ENCODE data around the gene PAMR1.
"Not testable (repeated sequence)": the region's sequence is repeated elsewhere in the genome, so short reads cannot be mapped to it uniquely, and the experiment has no call there.

Gene PAMR1

DNA sequence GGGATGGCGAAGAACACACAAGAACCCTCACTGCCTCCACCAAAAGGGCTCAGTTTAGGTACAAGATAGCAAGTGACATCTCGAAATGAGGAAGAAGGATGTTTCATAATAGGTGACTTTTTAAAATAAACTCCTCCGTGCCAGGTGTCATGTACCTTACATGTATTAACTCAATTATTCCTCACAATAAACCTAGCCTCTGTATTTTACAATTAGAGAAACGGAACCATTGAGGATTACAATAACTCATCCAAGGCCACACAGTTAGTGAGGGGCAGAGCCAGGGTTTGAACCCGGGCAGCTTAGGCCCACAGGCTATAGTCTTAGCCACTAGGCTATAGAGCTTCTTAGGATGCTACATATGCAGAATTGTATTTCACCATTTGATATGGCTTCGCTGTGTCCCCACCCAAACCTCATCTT is 965 bp upstream of the PAMR1 start:
- DNase-seq (ENCODE audit: insufficient read length, low spot score): no peak
- FAIRE-seq: no peak
- TF ChIP-seq POLR2AphosphoS5 (IDR thresholded peaks at IDR 0.05; ENCODE audit: low read depth, low read length) (no peak), TAF1 (IDR thresholded peaks at IDR 0.05; ENCODE audit: low read depth, low read length) (no peak), POLR2A (IDR thresholded peaks at IDR 0.05; ENCODE audit: low read depth, low read length) (no peak), POU2F2 (IDR thresholded peaks at IDR 0.05; ENCODE audit: low read depth, low read length) (no peak)

DNA sequence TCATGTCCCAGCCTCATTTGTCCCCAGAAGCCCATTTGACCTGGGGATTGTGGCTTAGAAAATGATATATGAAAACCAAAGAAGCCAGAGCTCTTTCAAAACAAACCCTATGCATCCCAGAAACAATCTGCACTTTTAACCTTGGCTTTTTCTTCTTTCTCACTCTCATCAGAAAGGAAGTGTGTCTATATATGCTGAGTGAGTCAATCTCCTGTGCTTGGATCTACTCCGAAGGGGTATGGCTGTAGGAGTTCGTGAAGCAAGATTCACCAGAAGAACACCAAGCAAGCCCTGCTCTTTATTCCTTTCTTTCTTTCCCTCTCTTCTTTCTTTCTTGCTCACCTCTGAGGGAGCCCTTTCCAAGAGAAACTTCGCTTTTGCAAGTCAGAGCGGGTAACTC is 636 bp downstream of the PAMR1 start:
- DNase-seq (ENCODE audit: insufficient read length, low spot score): no peak
- TF ChIP-seq POLR2AphosphoS5 (IDR thresholded peaks at IDR 0.05; ENCODE audit: low read depth, low read length) (no peak), POU2F2 (IDR thresholded peaks at IDR 0.05; ENCODE audit: low read depth, low read length) (no peak), POLR2A (IDR thresholded peaks at IDR 0.05; ENCODE audit: low read depth, low read length) (no peak), TAF1 (IDR thresholded peaks at IDR 0.05; ENCODE audit: low read depth, low read length) (no peak), SPI1 (IDR thresholded peaks at IDR 0.05; ENCODE audit: low read depth, low read length) (no peak), PAX5 (IDR thresholded peaks at IDR 0.05; ENCODE audit: insufficient read depth, low read length, severe bottlenecking) (no peak)
- FAIRE-seq: no peak

DNA sequence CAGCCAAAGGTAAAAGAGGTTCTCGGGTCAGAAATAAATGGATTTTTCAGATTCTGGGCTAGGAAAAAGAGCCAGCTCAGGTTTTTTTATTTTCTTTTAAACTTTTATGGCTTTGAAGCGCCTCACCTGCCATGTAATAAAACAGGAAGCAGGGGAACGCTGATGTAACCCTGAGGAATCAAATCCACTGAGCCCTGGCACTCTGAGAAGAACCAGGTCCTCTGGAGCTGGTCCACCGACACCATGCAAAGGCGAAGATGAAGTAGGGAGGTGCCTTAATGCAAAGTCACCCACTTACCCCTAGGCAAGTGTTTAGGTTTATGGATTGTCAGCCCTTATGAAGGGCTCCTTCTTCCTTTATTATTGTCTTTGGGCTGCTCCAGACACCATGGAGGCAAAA is 1.6 kb downstream of the PAMR1 start:
- no peak for FAIRE-seq
- TF ChIP-seq POLR2A (IDR thresholded peaks at IDR 0.05; ENCODE audit: low read depth, low read length): no peak
- TF ChIP-seq PAX5 (IDR thresholded peaks at IDR 0.05; ENCODE audit: insufficient read depth, low read length, severe bottlenecking): no peak
- TF ChIP-seq TAF1 (IDR thresholded peaks at IDR 0.05; ENCODE audit: low read depth, low read length): no peak
- no peak for TF ChIP-seq POLR2AphosphoS5 (IDR thresholded peaks at IDR 0.05; ENCODE audit: low read depth, low read length)
- no peak for TF ChIP-seq POU2F2 (IDR thresholded peaks at IDR 0.05; ENCODE audit: low read depth, low read length)
- TF ChIP-seq SPI1 (IDR thresholded peaks at IDR 0.05; ENCODE audit: low read depth, low read length): no peak
- no peak for DNase-seq (ENCODE audit: insufficient read length, low spot score)

DNA sequence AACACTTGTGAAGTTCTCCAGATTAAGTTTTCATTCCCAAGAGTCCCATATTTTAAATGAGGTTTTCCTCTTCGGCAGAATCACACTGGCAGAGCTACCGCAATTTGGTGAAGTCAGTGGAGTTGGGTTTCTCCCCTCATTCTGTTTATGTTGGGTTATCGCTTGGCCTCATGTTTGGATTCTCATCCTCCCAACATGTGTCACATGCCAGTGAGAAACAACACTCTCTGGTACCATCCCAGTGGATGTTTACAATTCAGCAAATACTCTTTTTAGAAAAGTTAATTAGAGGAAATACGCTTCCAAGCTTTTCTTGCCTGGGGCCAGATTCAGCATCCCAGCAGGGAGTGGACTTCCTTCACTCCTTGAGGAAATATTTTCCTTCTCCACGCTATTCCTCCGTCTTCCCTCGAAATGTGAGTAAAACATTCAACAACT is 2.1 kb downstream of the PAMR1 start:
- FAIRE-seq (no peak), DNase-seq (ENCODE audit: insufficient read length, low spot score) (no peak)
- TF ChIP-seq POLR2A (IDR thresholded peaks at IDR 0.05; ENCODE audit: low read depth, low read length) (no peak), POU2F2 (IDR thresholded peaks at IDR 0.05; ENCODE audit: low read depth, low read length) (no peak), PAX5 (IDR thresholded peaks at IDR 0.05; ENCODE audit: insufficient read depth, low read length, severe bottlenecking) (no peak), TAF1 (IDR thresholded peaks at IDR 0.05; ENCODE audit: low read depth, low read length) (no peak), SPI1 (IDR thresholded peaks at IDR 0.05; ENCODE audit: low read depth, low read length) (no peak), POLR2AphosphoS5 (IDR thresholded peaks at IDR 0.05; ENCODE audit: low read depth, low read length) (no peak)

DNA sequence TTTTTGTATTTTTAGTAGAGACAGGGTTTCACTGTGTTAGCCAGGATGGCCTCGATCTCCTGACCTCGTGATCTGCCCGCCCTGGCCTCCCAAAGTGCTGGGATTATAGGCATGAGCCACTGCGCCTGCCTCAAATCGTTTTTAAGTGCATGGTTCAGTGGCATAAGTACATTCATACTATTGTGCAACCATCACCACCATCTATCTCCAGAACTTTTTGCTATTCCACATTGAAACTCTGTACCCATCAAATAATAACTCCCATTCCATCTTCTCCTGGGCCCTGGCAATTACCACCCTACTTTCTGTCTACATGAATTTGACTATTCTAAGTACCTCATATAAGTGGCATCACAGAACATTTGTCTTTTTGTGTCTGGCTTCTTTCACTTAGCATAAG is 3.3 kb downstream of the PAMR1 start:
- not testable (repeated sequence) for DNase-seq (ENCODE audit: insufficient read length, low spot score); FAIRE-seq

DNA sequence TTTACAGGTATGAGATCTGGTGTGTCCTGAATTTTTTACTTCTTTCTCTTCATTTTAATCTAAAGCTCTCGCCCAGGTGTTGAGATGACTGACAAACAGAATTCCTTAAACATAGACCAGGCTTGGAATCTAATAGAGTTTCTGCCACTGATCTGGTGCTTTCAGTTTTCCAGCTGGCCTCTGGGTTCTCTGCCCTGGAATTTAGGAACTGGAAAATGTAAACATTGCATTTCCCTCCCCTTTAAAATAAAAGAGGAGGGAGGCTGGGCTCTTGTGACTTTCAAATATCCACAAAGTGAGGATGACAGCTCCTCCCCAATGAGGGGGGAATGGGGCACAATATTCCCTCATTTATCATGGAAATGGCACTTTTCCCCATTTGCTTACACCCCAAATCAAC is 5.0 kb downstream of the PAMR1 start:
- DNase-seq (ENCODE audit: insufficient read length, low spot score): no peak
- TF ChIP-seq POLR2AphosphoS5 (IDR thresholded peaks at IDR 0.05; ENCODE audit: low read depth, low read length) (no peak), POLR2A (IDR thresholded peaks at IDR 0.05; ENCODE audit: low read depth, low read length) (no peak), PAX5 (IDR thresholded peaks at IDR 0.05; ENCODE audit: insufficient read depth, low read length, severe bottlenecking) (no peak), TAF1 (IDR thresholded peaks at IDR 0.05; ENCODE audit: low read depth, low read length) (no peak), POU2F2 (IDR thresholded peaks at IDR 0.05; ENCODE audit: low read depth, low read length) (no peak), SPI1 (IDR thresholded peaks at IDR 0.05; ENCODE audit: low read depth, low read length) (no peak)
- no peak for FAIRE-seq

DNA sequence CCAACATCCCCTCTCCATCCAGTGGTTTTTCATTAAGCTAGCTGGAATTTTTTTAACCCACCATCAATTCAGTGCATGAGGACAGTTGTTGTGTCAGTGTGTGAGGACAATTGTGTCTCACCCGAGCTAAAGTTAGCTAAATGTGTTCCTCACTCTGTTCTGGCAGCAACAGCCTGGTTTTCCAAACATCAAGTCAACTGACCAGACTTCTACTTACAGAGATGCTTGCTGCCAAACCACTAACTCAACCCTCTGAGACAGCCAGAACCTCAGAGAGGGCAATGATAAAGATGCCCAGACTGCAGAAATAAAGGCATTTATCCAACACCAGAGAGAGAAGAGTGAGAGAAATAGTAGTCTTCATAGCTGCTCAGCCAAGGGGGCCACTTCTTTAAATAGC is 6.7 kb downstream of the PAMR1 start:
- TF ChIP-seq PAX5 (IDR thresholded peaks at IDR 0.05; ENCODE audit: insufficient read depth, low read length, severe bottlenecking) (no peak), TAF1 (IDR thresholded peaks at IDR 0.05; ENCODE audit: low read depth, low read length) (no peak), POLR2A (IDR thresholded peaks at IDR 0.05; ENCODE audit: low read depth, low read length) (no peak), POLR2AphosphoS5 (IDR thresholded peaks at IDR 0.05; ENCODE audit: low read depth, low read length) (no peak), POU2F2 (IDR thresholded peaks at IDR 0.05; ENCODE audit: low read depth, low read length) (no peak), SPI1 (IDR thresholded peaks at IDR 0.05; ENCODE audit: low read depth, low read length) (no peak)
- DNase-seq (ENCODE audit: insufficient read length, low spot score) (no peak), FAIRE-seq (no peak)

DNA sequence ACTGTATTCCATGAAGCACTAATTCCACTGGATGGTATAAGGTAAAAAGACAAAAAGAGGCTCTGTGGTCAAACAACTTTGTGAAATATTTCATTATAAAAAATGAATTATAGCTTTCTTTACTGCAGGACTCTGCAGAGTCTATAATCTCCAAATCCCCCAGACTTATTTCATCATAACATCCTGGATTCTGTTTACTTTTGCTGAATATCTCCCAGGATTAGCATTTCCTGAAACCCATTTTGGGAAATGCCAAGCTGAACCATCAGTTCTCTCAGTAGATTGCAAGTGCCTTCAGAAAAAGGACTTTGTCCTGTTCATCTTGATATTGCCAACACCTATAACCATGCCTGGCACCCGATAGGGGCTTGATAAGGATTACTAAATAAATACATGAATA is 7.9 kb downstream of the PAMR1 start:
- TF ChIP-seq POLR2AphosphoS5 (IDR thresholded peaks at IDR 0.05; ENCODE audit: low read depth, low read length): no peak
- TF ChIP-seq POU2F2 (IDR thresholded peaks at IDR 0.05; ENCODE audit: low read depth, low read length): no peak
- TF ChIP-seq SPI1 (IDR thresholded peaks at IDR 0.05; ENCODE audit: low read depth, low read length): no peak
- TF ChIP-seq POLR2A (IDR thresholded peaks at IDR 0.05; ENCODE audit: low read depth, low read length): no peak
- no peak for TF ChIP-seq PAX5 (IDR thresholded peaks at IDR 0.05; ENCODE audit: insufficient read depth, low read length, severe bottlenecking)
- TF ChIP-seq TAF1 (IDR thresholded peaks at IDR 0.05; ENCODE audit: low read depth, low read length): no peak
- FAIRE-seq: no peak
- DNase-seq (ENCODE audit: insufficient read length, low spot score): no peak

DNA sequence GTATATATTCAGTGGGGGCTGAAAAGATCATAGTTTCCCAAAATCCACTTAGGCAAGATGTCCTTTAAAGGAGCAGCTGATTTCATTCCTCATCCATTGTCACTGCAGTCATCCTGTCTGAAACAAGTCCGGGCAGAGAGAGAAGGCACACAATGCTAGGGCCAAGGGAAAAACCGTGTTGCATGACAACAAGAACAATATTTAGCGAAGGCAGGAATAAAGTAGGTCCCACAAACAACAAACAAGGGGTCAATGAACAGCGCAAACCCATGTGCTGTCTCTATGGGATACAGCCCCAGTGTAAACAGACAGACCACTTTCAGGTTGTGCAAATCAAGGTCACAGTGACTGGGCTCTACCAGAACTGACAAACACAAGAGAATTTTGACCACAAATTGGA is 9.0 kb downstream of the PAMR1 start:
- DNase-seq (ENCODE audit: insufficient read length, low spot score) (no peak), FAIRE-seq (no peak)
- TF ChIP-seq POLR2AphosphoS5 (IDR thresholded peaks at IDR 0.05; ENCODE audit: low read depth, low read length): no peak
- TF ChIP-seq POLR2A (IDR thresholded peaks at IDR 0.05; ENCODE audit: low read depth, low read length): no peak
- TF ChIP-seq TAF1 (IDR thresholded peaks at IDR 0.05; ENCODE audit: low read depth, low read length): no peak
- no peak for TF ChIP-seq POU2F2 (IDR thresholded peaks at IDR 0.05; ENCODE audit: low read depth, low read length)
- TF ChIP-seq PAX5 (IDR thresholded peaks at IDR 0.05; ENCODE audit: insufficient read depth, low read length, severe bottlenecking): no peak
- TF ChIP-seq SPI1 (IDR thresholded peaks at IDR 0.05; ENCODE audit: low read depth, low read length): no peak

DNA sequence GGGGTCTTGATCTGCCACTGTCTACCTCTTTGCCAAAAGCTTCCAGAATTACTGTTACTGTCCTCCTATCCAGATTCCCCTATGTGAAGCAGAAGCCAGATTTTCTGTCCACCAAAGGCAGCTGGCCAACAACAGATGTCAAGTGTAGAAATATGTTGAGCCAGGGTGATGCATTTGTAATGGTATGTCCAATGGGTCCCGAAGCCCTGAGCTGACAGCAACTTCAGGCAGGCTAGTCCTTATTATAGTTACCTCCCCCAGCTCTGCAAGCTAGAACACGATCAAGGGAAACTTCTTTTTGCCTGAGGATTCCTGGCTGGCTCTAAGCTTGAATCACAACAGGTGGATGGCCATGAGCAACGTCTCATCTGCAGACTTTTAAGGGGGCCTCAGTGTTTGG is 10.2 kb downstream of the PAMR1 start:
- no peak for FAIRE-seq
- TF ChIP-seq POLR2AphosphoS5 (IDR thresholded peaks at IDR 0.05; ENCODE audit: low read depth, low read length) (no peak), POU2F2 (IDR thresholded peaks at IDR 0.05; ENCODE audit: low read depth, low read length) (no peak), SPI1 (IDR thresholded peaks at IDR 0.05; ENCODE audit: low read depth, low read length) (no peak), TAF1 (IDR thresholded peaks at IDR 0.05; ENCODE audit: low read depth, low read length) (no peak), POLR2A (IDR thresholded peaks at IDR 0.05; ENCODE audit: low read depth, low read length) (no peak), PAX5 (IDR thresholded peaks at IDR 0.05; ENCODE audit: insufficient read depth, low read length, severe bottlenecking) (no peak)
- DNase-seq (ENCODE audit: insufficient read length, low spot score): no peak

All from GM12891 (cell line).